GM23338 (cell line): ENCODE data around the gene RPS25. TPM values are rescaled to one million over a fixed set of nuclear protein-coding genes. Genes with fewer than 3 reads are reported as not detected.

ENCODE experiments used
- ATAC-seq: fragments of 200-7000 bp; cut with Tn5 transposase; 3 replicates; pipeline ENCODE4 v1.9.1; 2020
- DNase-seq: peaks from one replicate; pipeline ENCODE4 v3.0.0-alpha.2; 2015; ENCODE audit warnings: low spot score
- H2AFZ ChIP-seq: fragments of 200-600 bp; sonication (generic); 2 replicates; pipeline ENCODE4 v1.8.0; 2016; ENCODE audit warnings: antibody characterized with exemption, mild to moderate bottlenecking, moderate library complexity
- H3F3A ChIP-seq: fragments of 200-600 bp; sonication (generic); replicated peaks from 2 replicates; pipeline ENCODE4 v1.8.0; 2017; ENCODE audit warnings: antibody characterized with exemption, mixed run types, low read depth
- H3K27ac ChIP-seq: fragments of 200-600 bp; sonication (generic); 2 replicates; pipeline ENCODE4 v1.6.1; 2016; ENCODE audit warnings: low read depth
- H3K27me3 ChIP-seq: fragments of 200-600 bp; sonication (generic); 2 replicates; pipeline ENCODE4 v1.8.0; 2016; ENCODE audit warnings: mild to moderate bottlenecking, mixed run types, moderate library complexity; ENCODE audit not compliant: insufficient read depth
- H3K36me3 ChIP-seq: fragments of 200-600 bp; sonication (generic); 2 replicates; pipeline ENCODE4 v1.8.0; 2016; ENCODE audit warnings: mild to moderate bottlenecking; ENCODE audit not compliant: insufficient read depth
- H3K4me1 ChIP-seq: fragments of 200-600 bp; sonication (generic); 2 replicates; pipeline ENCODE4 v1.8.0; 2016; ENCODE audit warnings: mild to moderate bottlenecking, moderate library complexity; ENCODE audit not compliant: insufficient read depth
- H3K4me2 ChIP-seq: fragments of 200-600 bp; sonication (generic); 2 replicates; pipeline ENCODE4 v1.7.1; 2017; ENCODE audit warnings: mixed run types
- H3K4me3 ChIP-seq: fragments of 200-600 bp; sonication (generic); 2 replicates; pipeline ENCODE4 v1.6.1; 2016; ENCODE audit warnings: mixed run types
- H3K79me2 ChIP-seq: fragments of 200-600 bp; sonication (generic); replicated peaks from 2 replicates; pipeline ENCODE4 v1.8.0; 2017; ENCODE audit warnings: mild to moderate bottlenecking; ENCODE audit not compliant: insufficient read depth
- H3K9me2 ChIP-seq: fragments of 200-600 bp; sonication (generic); 2 replicates; pipeline ENCODE4 v1.8.0; 2017; ENCODE audit not compliant: insufficient read depth
- H4K20me1 ChIP-seq: fragments of 200-600 bp; sonication (generic); replicated peaks from 2 replicates; pipeline ENCODE4 v1.8.0; 2017; ENCODE audit warnings: mild to moderate bottlenecking; ENCODE audit not compliant: insufficient read depth
- H3K27ac Mint-ChIP-seq: 2 replicates; pipeline ENCODE4 v1.8.0; 2020; ENCODE audit warnings: inconsistent platforms, mild to moderate bottlenecking, moderate library complexity, mixed read lengths
- H3K27me3 Mint-ChIP-seq: 3 replicates; pipeline ENCODE4 v1.8.0; 2022; ENCODE audit warnings: low read depth, mild to moderate bottlenecking, moderate library complexity, mixed read lengths, inconsistent platforms; ENCODE audit not compliant: insufficient read depth, poor library complexity
- H3K36me3 Mint-ChIP-seq: 3 replicates; pipeline ENCODE4 v1.8.0; 2021; ENCODE audit warnings: low read depth, mild to moderate bottlenecking, inconsistent platforms, moderate library complexity, mixed read lengths
- H3K4me1 Mint-ChIP-seq: 3 replicates; pipeline ENCODE4 v1.8.0; 2020; ENCODE audit warnings: mild to moderate bottlenecking, inconsistent platforms, mixed read lengths
- H3K4me3 Mint-ChIP-seq: 3 replicates; pipeline ENCODE4 v1.8.0; 2021; ENCODE audit warnings: moderate library complexity, mild to moderate bottlenecking, inconsistent platforms, mixed read lengths
- H3K9me3 Mint-ChIP-seq: 3 replicates; pipeline ENCODE4 v1.8.0; 2020; ENCODE audit warnings: moderate library complexity, mild to moderate bottlenecking, inconsistent platforms, mixed read lengths
- CREB1 ChIP-seq: fragments of 250-450 bp; sonication (Bioruptor Pico); IDR thresholded peaks from 2 replicates; pipeline ENCODE4 v1.5.0; 2020; ENCODE audit warnings: low read depth, mild to moderate bottlenecking, moderate library complexity
- CTCF ChIP-seq, 2 experiments: fragments of 200-600 bp in 1 of 2; sonication (generic) in 1 of 2; conservative IDR thresholded peaks; 2 replicates each; pipeline versions ENCODE4 v1.5.1 to v1.6.1; 2016 to 2017; ENCODE audit warnings: antibody characterized with exemption in 2 of 2, low read depth in 2 of 2, mild to moderate bottlenecking in 2 of 2, moderate library complexity in 1 of 2
- ETS1 ChIP-seq: IDR thresholded peaks from 2 replicates; pipeline ENCODE4 v1.6.1; 2016; ENCODE audit warnings: antibody characterized with exemption
- EZH2 ChIP-seq: fragments of 200-600 bp; sonication (generic); IDR thresholded peaks from one replicate; pipeline ENCODE4 v1.8.0; 2017; ENCODE audit warnings: antibody characterized with exemption, mild to moderate bottlenecking, low read depth; ENCODE audit not compliant: unreplicated experiment
- EZH2phosphoT487 ChIP-seq: fragments of 200-600 bp; sonication (generic); IDR thresholded peaks from one replicate; pipeline ENCODE4 v1.8.1; 2018; ENCODE audit warnings: antibody characterized with exemption; ENCODE audit not compliant: unreplicated experiment
- JUNB ChIP-seq: IDR thresholded peaks from one replicate; pipeline ENCODE4 v1.6.1; 2016; ENCODE audit warnings: antibody characterized with exemption; ENCODE audit not compliant: unreplicated experiment
- NANOG ChIP-seq: IDR thresholded peaks from 2 replicates; pipeline ENCODE4 v1.6.1; 2016; ENCODE audit warnings: antibody characterized with exemption, borderline replicate concordance
- POLR2AphosphoS5 ChIP-seq: IDR thresholded peaks from 2 replicates; pipeline ENCODE4 v1.6.1; 2016; ENCODE audit warnings: antibody characterized with exemption, low read depth
- REST ChIP-seq: IDR thresholded peaks from one replicate; pipeline ENCODE4 v1.6.1; 2018; ENCODE audit warnings: antibody characterized with exemption; ENCODE audit not compliant: unreplicated experiment
- STAT1 ChIP-seq: IDR thresholded peaks from one replicate; pipeline ENCODE4 v1.6.1; 2016; ENCODE audit warnings: antibody characterized with exemption; ENCODE audit not compliant: unreplicated experiment
- ZNF114 ChIP-seq: fragments of 250-450 bp; sonication (Bioruptor Pico); IDR thresholded peaks from 2 replicates; pipeline ENCODE4 v1.5.0; 2020; ENCODE audit warnings: mild to moderate bottlenecking, moderate library complexity
- ZNF331 ChIP-seq: fragments of 250-450 bp; sonication (Bioruptor Pico); IDR thresholded peaks from 2 replicates; pipeline ENCODE4 v1.5.0; 2020; ENCODE audit warnings: low read depth, mild to moderate bottlenecking, moderate library complexity
- ZNF462 ChIP-seq: fragments of 250-450 bp; sonication (Bioruptor Pico); IDR thresholded peaks from 2 replicates; pipeline ENCODE4 v1.5.0; 2020; ENCODE audit warnings: mild to moderate bottlenecking, moderate library complexity
- polyA plus RNA-seq: library from polyadenylated mRNA; unstranded; fragments of >200 nt; fragmentation: Nextera tagmentation; extraction: Ambion mirVana; gene quantifications from 2 replicates; pipeline ENCODE4 v1.2.1, GENCODE V29; 2016
- total RNA-seq: library from RNA; depleted of rRNA; stranded (reverse); fragments of >200 nt; shearing (Covaris generic); gene quantifications from 2 replicates; pipeline ENCODE4 v1.2.3, GENCODE V29; 2014

RPS25 gene
- total and polyA plus RNA-seq, 2 experiments from 2014 or later = 1,965 to 3,622 TPM

- H3K9me3 Mint-ChIP-seq = peaks cover 3% of the 10 kb centered on the region; the same call in 1 of the 3 replicates
- H3K27ac Mint-ChIP-seq = no peak overlapping the region
- no peak for ATAC-seq
- H3K27ac ChIP-seq = no peak overlapping the region
- H3K79me2 ChIP-seq = peaks cover 61% of the 10 kb centered on the region
- H2AFZ ChIP-seq = no peak overlapping the region
- H3K4me2 ChIP-seq = peak overlapping the region; percentile 100
- peaks cover 26% of the 10 kb centered on the region for H4K20me1 ChIP-seq
- peaks cover 60% of the 10 kb centered on the region for H3K36me3 ChIP-seq
- peak overlapping the region; percentile 88 for H3K4me3 ChIP-seq
- TF ChIP-seq ETS1 (no peak), EZH2 (no peak), EZH2phosphoT487 (no peak), STAT1 (no peak), NANOG (no peak), POLR2AphosphoS5 (no peak), ZNF114 (CRISPR knock-in tag) (no peak), REST (no peak), ZNF331 (CRISPR knock-in tag) (no peak), CREB1 (no peak), CTCF (conservative IDR thresholded peaks at IDR 0.05; ENCODE audit: low read depth in 2 of 2) (no peak), JUNB (no peak), ZNF462 (CRISPR knock-in tag) (no peak)
- H3K4me1 ChIP-seq = peaks cover 21% of the 10 kb centered on the region; the same call in 1 of the 2 replicates
- H3K4me1 Mint-ChIP-seq = peaks cover 10% of the 10 kb centered on the region
- peak overlapping the region; percentile 99 for H3K4me3 Mint-ChIP-seq
- DNase-seq = no peak
- no peaks in the 10 kb centered on the region for H3K9me2 ChIP-seq
- H3F3A ChIP-seq = peaks cover 50% of the 10 kb centered on the region
- peaks cover 8% of the 10 kb centered on the region for H3K27me3 Mint-ChIP-seq
- no peaks in the 10 kb centered on the region for H3K27me3 ChIP-seq
- peaks cover 74% of the 10 kb centered on the region for H3K36me3 Mint-ChIP-seq
Measured at GRCh38 chr11:119019996-119020395, 1.9 kb upstream of the RPS25 start.
